Central memory CD8-positive, alpha-beta T cell (primary cell): ENCODE data around the gene TYSND1.
"Not testable (repeated sequence)": the region's sequence is repeated elsewhere in the genome, so short reads cannot be mapped to it uniquely, and the experiment has no call there.

Experiments used
- ATAC-seq: fragments of 150-1000 bp; cut with Tn5 transposase; replicated peaks from 2 replicates; pipeline ENCODE4 v1.10.0; 2022; ENCODE audit warnings: mild to moderate bottlenecking, moderate FRiP score, moderate number of reproducible peaks; ENCODE audit not compliant: poor library complexity, severe bottlenecking; ENCODE audit errors: extremely low read depth
- DNase-seq, 2 donors: peaks; one replicate each; pipeline ENCODE4 v3.0.0; 2021; ENCODE audit warnings: low spot score in 2 of 2
- H3K27ac Mint-ChIP-seq: one replicate; pipeline ENCODE4 v1.8.0; 2022; ENCODE audit warnings: low read depth, mild to moderate bottlenecking, moderate library complexity, mixed read lengths
- H3K27me3 Mint-ChIP-seq: one replicate; pipeline ENCODE4 v1.8.0; 2022; ENCODE audit warnings: mixed read lengths
- H3K36me3 Mint-ChIP-seq: one replicate; pipeline ENCODE4 v1.8.0; 2022; ENCODE audit warnings: mild to moderate bottlenecking, moderate library complexity, mixed read lengths; ENCODE audit not compliant: insufficient read depth
- H3K4me1 Mint-ChIP-seq: one replicate; pipeline ENCODE4 v1.8.0; 2022; ENCODE audit warnings: mixed read lengths
- H3K4me3 Mint-ChIP-seq: one replicate; pipeline ENCODE4 v1.8.0; 2022; ENCODE audit warnings: mild to moderate bottlenecking, moderate library complexity, mixed read lengths
- H3K9me3 Mint-ChIP-seq: one replicate; pipeline ENCODE4 v1.8.0; 2022; ENCODE audit warnings: mixed read lengths

TYSND1 gene

GRCh38 chr10:70124415-70124814 is 22.1 kb downstream of the TYSND1 start:
- DNase-seq (no peak), ATAC-seq (no peak)
- Mint-ChIP-seq H3K9me3 (no peaks in the 10 kb centered on the region), H3K27me3 (no peaks in the 10 kb centered on the region), H3K4me3 (no peak overlapping the region), H3K4me1 (no peaks in the 10 kb centered on the region), H3K27ac (no peak overlapping the region), H3K36me3 (peaks cover 5% of the 10 kb centered on the region)

DNA sequence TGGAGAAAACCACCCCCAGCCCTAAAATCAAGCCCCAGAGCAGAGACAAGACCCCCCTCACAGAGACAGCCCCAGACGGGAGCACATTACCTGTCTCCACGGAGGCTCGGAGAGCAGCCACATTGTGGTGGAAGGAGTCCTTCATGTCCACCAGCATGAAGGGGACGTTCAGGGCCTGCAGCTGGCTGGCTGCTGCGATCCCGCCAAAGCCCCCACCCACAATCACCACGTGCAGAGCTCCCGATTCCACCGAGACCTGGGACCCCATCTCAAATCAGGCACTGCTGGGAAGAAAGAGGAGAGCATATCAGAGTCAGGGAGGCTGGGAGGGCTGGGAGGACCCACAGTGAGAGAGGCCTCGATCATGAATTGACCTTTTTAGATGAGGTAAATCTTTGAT is 22.7 kb downstream of the TYSND1 start:
- no peaks in the 10 kb centered on the region for H3K27me3 Mint-ChIP-seq
- DNase-seq (no peak), ATAC-seq (no peak)
- no peaks in the 10 kb centered on the region for H3K4me1 Mint-ChIP-seq
- no peak overlapping the region for H3K27ac Mint-ChIP-seq
- no peaks in the 10 kb centered on the region for H3K9me3 Mint-ChIP-seq
- peaks cover 3% of the 10 kb centered on the region for H3K36me3 Mint-ChIP-seq
- H3K4me3 Mint-ChIP-seq = no peak overlapping the region

DNA sequence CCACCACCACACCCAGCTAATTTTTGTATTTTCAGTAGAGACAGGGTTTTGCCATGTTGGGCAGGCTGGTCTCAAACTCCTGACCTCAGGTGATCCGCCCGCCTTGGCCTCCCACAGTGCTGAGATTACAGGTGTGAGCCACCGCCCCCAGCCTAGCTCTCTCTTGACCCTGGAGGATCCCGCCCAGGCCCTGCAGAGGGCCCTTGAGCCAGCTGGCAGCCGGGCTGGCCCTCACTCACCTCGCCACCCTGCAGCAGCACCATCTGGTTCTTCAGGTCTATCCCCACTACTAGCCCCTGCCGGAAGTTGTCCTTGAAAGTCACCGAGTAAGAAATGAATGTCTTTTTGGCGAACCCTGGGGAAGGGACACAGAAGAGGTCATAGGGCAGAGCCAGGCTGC is 23.3 kb downstream of the TYSND1 start:
- H3K27me3 Mint-ChIP-seq, ATAC-seq, H3K4me3 Mint-ChIP-seq, DNase-seq, H3K27ac Mint-ChIP-seq, H3K4me1 Mint-ChIP-seq, H3K36me3 Mint-ChIP-seq, H3K9me3 Mint-ChIP-seq: not testable (repeated sequence)

DNA sequence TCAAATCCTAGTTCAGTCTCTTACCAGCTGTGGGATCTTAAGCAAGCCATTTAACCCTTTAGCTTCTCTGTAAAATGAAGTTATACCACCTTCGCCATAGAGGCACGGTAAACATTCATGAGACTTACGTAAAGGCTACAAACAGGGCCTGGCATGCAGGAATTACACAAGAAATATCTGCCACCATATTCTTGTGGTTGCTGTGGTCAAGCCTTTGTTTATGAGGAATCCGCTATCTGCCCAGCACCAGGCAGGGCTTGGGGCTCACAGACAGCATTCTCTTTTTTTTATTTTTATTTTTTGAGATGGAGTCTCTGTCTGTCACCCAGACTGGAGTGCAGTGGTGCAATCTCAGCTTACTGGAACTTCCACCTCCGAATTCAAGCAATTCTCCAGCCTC is 23.8 kb downstream of the TYSND1 start:
- H3K27ac Mint-ChIP-seq = no peak overlapping the region
- H3K36me3 Mint-ChIP-seq = peaks cover under 1% of the 10 kb centered on the region
- no peaks in the 10 kb centered on the region for H3K9me3 Mint-ChIP-seq
- no peaks in the 10 kb centered on the region for H3K27me3 Mint-ChIP-seq
- ATAC-seq (no peak), DNase-seq (no peak)
- H3K4me1 Mint-ChIP-seq = no peaks in the 10 kb centered on the region
- H3K4me3 Mint-ChIP-seq = no peak overlapping the region

- Mint-ChIP-seq H3K27me3 (no peaks in the 10 kb centered on the region), H3K27ac (peak overlapping the region; percentile 25), H3K9me3 (no peaks in the 10 kb centered on the region), H3K4me1 (peaks cover 1% of the 10 kb centered on the region), H3K4me3 (no peak overlapping the region), H3K36me3 (no peaks in the 10 kb centered on the region)
- no peak for DNase-seq
- ATAC-seq = no peak
These were observed 25.1 kb downstream of the TYSND1 start for GRCh38 chr10:70121281-70121949.

- peaks cover 6% of the 10 kb centered on the region for H3K4me1 Mint-ChIP-seq
- no peak overlapping the region for H3K4me3 Mint-ChIP-seq
- H3K9me3 Mint-ChIP-seq = no peaks in the 10 kb centered on the region
- H3K27me3 Mint-ChIP-seq = no peaks in the 10 kb centered on the region
- H3K27ac Mint-ChIP-seq = no peak overlapping the region
- DNase-seq (no peak), ATAC-seq (no peak)
- no peaks in the 10 kb centered on the region for H3K36me3 Mint-ChIP-seq
These were observed 26.1 kb downstream of the TYSND1 start for GRCh38 chr10:70120417-70120816.

DNA sequence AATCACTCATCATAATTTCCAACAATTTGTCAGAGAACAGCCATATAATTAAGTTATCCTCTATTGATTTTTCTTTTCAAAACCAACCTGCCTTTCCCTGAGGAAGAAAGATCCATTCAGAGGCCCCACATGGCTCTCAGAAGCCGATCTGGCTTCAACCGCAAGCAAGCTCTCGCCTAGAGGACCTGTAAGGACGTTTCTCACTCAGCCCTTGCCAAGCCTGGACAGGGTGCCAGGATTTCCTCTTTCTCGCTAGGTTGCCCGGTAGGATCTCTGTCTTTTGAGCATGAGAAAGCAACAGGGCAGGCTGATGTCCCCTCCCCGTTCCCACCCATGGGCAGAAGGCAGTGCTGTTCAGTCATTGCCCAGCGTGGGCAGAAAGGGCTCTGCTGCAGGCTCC is 26.9 kb downstream of the TYSND1 start:
- Mint-ChIP-seq H3K27ac (no peak overlapping the region), H3K9me3 (no peaks in the 10 kb centered on the region), H3K4me3 (no peak overlapping the region), H3K4me1 (peaks cover 6% of the 10 kb centered on the region), H3K27me3 (no peaks in the 10 kb centered on the region), H3K36me3 (no peaks in the 10 kb centered on the region)
- ATAC-seq (no peak), DNase-seq (no peak)

GRCh38 chr10:70119197-70119596 is 27.3 kb downstream of the TYSND1 start:
- H3K27me3 Mint-ChIP-seq = no peaks in the 10 kb centered on the region
- peaks cover 6% of the 10 kb centered on the region for H3K4me1 Mint-ChIP-seq

GRCh38 chr10:70118196-70118595 is 28.3 kb downstream of the TYSND1 start:
- Mint-ChIP-seq H3K4me3 (no peak overlapping the region), H3K27me3 (no peaks in the 10 kb centered on the region)
- no peak for ATAC-seq

More at GRCh38 chr10:70119197-70119596, 27.3 kb downstream of the TYSND1 start:
- Mint-ChIP-seq H3K36me3 (no peaks in the 10 kb centered on the region), H3K4me3 (no peak overlapping the region), H3K27ac (no peak overlapping the region), H3K9me3 (no peaks in the 10 kb centered on the region)
- no peak for ATAC-seq
- no peak for DNase-seq

DNA sequence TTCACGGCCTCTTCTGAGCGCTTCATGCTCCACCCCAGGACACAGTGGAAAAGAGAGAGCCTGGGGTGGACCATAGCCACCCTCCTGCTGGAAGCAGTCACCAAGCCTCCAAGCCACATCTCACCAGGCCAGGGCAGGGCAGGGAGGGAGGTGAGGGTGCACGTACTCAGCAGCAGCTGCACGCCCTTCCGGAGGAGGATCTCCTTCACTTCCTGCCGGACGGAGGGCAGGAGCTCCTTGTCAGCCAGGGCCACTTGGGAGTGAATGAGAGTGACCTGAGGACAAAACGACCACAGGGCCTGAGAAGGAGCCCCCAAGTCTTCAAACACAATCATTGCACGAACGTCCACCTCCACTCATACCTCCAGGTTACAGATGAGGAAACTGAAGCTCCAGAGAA is 28.9 kb downstream of the TYSND1 start:
- peaks cover 6% of the 10 kb centered on the region for H3K4me1 Mint-ChIP-seq
- H3K4me3 Mint-ChIP-seq = no peak overlapping the region
- no peaks in the 10 kb centered on the region for H3K27me3 Mint-ChIP-seq
- no peaks in the 10 kb centered on the region for H3K9me3 Mint-ChIP-seq
- H3K27ac Mint-ChIP-seq = no peak overlapping the region
- ATAC-seq (no peak), DNase-seq (no peak)
- H3K36me3 Mint-ChIP-seq = peaks cover 1% of the 10 kb centered on the region

More at GRCh38 chr10:70118196-70118595, 28.3 kb downstream of the TYSND1 start:
- Mint-ChIP-seq H3K9me3 (no peaks in the 10 kb centered on the region), H3K27ac (no peak overlapping the region), H3K36me3 (peaks cover 1% of the 10 kb centered on the region), H3K4me1 (peaks cover 6% of the 10 kb centered on the region)
- DNase-seq = no peak

GRCh38 chr10:70115948-70116682 is 30.4 kb downstream of the TYSND1 start:
- Mint-ChIP-seq H3K36me3 (peaks cover 12% of the 10 kb centered on the region), H3K9me3 (no peaks in the 10 kb centered on the region), H3K27ac (no peak overlapping the region), H3K27me3 (no peaks in the 10 kb centered on the region), H3K4me3 (no peak overlapping the region), H3K4me1 (peaks cover 6% of the 10 kb centered on the region)
- DNase-seq (peak; percentile 38 to 50), ATAC-seq (peak; percentile 36)

DNA sequence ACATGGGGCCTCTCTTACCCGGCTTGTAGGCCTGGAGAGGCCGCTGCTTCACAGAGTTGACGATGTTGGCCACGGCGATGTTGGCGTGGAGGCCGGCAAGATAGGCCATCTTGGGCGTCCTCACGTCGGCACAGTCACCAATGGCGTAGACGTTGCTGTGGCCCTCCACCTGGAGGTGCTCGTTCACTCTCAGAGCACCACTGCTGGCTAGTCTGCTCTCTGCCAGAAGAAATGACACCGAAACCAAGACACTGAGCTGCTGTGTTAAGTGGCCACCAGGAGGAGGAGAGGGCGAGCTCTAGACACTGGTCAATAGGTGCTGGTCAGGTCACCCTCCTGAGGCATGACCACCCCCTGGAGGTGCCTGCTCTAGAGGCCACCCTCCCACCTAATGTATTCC is 31.6 kb downstream of the TYSND1 start:
- no peaks in the 10 kb centered on the region for H3K9me3 Mint-ChIP-seq
- H3K27me3 Mint-ChIP-seq = no peaks in the 10 kb centered on the region
- no peak for ATAC-seq
- H3K36me3 Mint-ChIP-seq = peaks cover 15% of the 10 kb centered on the region
- H3K4me3 Mint-ChIP-seq = no peak overlapping the region
- no peak overlapping the region for H3K27ac Mint-ChIP-seq
- no peak for DNase-seq
- peaks cover 6% of the 10 kb centered on the region for H3K4me1 Mint-ChIP-seq

DNA sequence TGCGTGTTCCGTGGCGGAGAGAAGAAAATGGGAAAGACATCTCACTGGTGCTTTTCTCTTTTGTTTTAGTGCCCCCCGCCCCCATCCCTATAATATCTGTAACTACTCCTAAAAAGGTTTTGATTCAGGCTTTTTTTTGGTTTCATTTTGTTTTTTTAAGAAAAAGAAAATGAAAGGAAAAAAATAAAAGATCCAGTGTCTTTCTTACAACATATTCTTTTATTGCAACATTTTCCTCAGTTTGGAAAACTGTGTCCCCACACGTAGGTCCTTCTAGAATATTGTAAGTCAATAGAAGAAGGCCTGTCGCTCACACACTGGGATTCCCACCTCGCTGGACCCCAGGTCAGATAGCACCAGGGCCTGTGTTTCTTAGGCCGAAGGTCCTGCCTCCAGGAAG is 34.4 kb downstream of the TYSND1 start:
- no peak for ATAC-seq

More for the DNA sequence above, 34.4 kb downstream of the TYSND1 start:
- DNase-seq = no peak
- Mint-ChIP-seq H3K9me3 (no peaks in the 10 kb centered on the region), H3K4me3 (no peak overlapping the region), H3K4me1 (peaks cover 6% of the 10 kb centered on the region), H3K27ac (no peak overlapping the region), H3K36me3 (peaks cover 19% of the 10 kb centered on the region), H3K27me3 (no peaks in the 10 kb centered on the region)
